Measurements from ENCODE around the gene IRX2.

The IRX2 gene

GRCh38 chr5:2714026-2714425 is 37.5 kb downstream of the IRX2 start:
- H3K9me3 ChIP-seq (ENCODE audit: severe bottlenecking), result no peaks in the 10 kb centered on the region

DNA sequence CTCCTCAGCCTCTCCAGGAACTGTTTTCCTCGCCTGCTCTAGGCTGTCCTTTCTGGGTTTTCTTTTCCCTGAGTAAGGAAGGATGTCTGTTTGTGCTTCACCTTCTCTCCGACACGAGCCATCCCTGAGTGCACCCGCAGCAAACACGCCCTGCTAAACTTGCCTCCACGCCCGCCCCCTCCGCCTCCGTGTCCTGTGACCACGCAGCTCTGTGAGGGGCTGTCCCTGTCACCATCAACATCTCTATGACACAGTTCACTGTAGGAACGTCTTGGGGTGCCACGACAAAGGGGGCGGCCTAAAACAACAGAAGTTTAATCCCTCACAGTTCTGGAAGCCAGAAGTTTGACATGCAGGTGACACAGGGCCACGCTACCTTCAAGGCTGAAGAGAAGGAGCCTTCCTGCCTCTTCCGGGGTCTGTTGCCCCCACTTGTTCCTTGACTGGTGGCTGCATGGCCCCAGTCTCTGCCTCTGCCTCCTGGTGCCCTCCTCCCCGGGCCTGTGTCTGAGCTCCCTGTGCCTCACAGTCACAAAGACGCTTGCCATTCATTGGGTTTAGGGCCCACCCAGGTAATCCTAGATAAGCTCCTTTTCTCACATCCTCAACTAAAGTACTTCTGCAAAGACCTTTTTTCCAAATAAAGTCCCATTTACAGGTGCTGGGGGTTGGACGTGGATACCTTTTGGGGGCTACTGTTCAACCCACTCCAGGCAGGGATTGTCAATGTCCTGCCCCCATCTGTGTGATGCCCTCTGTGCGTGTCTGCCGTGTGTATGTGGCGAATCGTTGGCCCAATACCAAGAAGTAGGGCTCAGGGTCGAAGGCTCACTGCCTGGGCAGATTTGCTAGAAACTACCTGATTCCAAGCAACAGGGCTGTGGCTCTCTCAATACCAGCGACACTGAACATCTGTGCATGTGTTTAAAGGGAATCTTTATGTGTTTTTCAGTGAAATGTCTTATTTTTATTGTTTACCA is 39.7 kb downstream of the IRX2 start:
- ATAC-seq (ENCODE audit: low read depth) (no peak), DNase-seq (ENCODE audit: low spot score) (peak; percentile 58)
- H3K27ac ChIP-seq (ENCODE audit: poor library complexity, severe bottlenecking), result no peak overlapping the region
- TF ChIP-seq, protein P1, sequence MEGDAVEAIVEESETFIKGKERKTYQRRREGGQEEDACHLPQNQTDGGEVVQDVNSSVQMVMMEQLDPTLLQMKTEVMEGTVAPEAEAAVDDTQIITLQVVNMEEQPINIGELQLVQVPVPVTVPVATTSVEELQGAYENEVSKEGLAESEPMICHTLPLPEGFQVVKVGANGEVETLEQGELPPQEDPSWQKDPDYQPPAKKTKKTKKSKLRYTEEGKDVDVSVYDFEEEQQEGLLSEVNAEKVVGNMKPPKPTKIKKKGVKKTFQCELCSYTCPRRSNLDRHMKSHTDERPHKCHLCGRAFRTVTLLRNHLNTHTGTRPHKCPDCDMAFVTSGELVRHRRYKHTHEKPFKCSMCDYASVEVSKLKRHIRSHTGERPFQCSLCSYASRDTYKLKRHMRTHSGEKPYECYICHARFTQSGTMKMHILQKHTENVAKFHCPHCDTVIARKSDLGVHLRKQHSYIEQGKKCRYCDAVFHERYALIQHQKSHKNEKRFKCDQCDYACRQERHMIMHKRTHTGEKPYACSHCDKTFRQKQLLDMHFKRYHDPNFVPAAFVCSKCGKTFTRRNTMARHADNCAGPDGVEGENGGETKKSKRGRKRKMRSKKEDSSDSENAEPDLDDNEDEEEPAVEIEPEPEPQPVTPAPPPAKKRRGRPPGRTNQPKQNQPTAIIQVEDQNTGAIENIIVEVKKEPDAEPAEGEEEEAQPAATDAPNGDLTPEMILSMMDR (IDR thresholded peaks at IDR 0.05; ENCODE audit: poor library complexity, severe bottlenecking), result no peak
- H3K36me3 ChIP-seq (ENCODE audit: low read depth), result no peaks in the 10 kb centered on the region
- no peak overlapping the region for H3K4me3 ChIP-seq (ENCODE audit: severe bottlenecking)
- peaks cover under 1% of the 10 kb centered on the region for H3K27me3 ChIP-seq (ENCODE audit: insufficient read depth, poor library complexity, severe bottlenecking)
- H3K9me3 ChIP-seq (ENCODE audit: severe bottlenecking), result no peaks in the 10 kb centered on the region
- H3K4me1 ChIP-seq (ENCODE audit: insufficient read depth, poor library complexity, severe bottlenecking), result no peaks in the 10 kb centered on the region

More at GRCh38 chr5:2714026-2714425, 37.5 kb downstream of the IRX2 start:
- H3K27me3 ChIP-seq (ENCODE audit: insufficient read depth, poor library complexity, severe bottlenecking), result no peaks in the 10 kb centered on the region
- TF ChIP-seq, protein P1 (IDR thresholded peaks at IDR 0.05; ENCODE audit: poor library complexity, severe bottlenecking), result no peak
- DNase-seq (ENCODE audit: low spot score) (peak; percentile 17), ATAC-seq (ENCODE audit: low read depth) (no peak)
- no peaks in the 10 kb centered on the region for H3K36me3 ChIP-seq (ENCODE audit: low read depth)
- H3K27ac ChIP-seq (ENCODE audit: poor library complexity, severe bottlenecking), result no peak overlapping the region
- H3K4me1 ChIP-seq (ENCODE audit: insufficient read depth, poor library complexity, severe bottlenecking), result no peaks in the 10 kb centered on the region
- H3K4me3 ChIP-seq (ENCODE audit: severe bottlenecking), result no peak overlapping the region

DNA sequence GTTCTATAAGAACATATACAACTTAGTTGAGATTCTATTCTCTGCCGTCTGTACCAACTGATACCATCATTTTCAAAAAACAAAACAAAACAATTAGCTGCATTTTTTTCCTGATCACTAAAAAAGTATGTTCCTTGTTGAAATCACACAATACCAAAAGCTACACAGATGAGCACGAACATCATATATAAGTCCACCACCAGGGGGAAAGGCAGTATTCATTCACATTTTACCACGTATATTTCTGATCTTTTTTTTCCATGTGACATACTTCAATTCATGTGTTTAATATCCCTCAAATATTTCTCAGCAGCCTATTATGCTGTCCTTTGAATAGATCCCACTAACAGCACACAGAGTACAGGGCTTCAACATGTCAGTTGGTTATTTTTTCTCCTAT is 40.6 kb downstream of the IRX2 start:
- ATAC-seq (ENCODE audit: low read depth), result peak; percentile 60; the same call in 1 of the 3 replicates
- no peaks in the 10 kb centered on the region for H3K9me3 ChIP-seq (ENCODE audit: severe bottlenecking)

GRCh38 chr5:2709976-2710689 is 41.3 kb downstream of the IRX2 start:
- Histone ChIP-seq H3K9me3 (ENCODE audit: severe bottlenecking) (no peaks in the 10 kb centered on the region), H3K27ac (ENCODE audit: poor library complexity, severe bottlenecking) (no peak overlapping the region), H3K4me1 (ENCODE audit: insufficient read depth, poor library complexity, severe bottlenecking) (no peaks in the 10 kb centered on the region), H3K27me3 (ENCODE audit: insufficient read depth, poor library complexity, severe bottlenecking) (peaks cover 3% of the 10 kb centered on the region), H3K4me3 (ENCODE audit: severe bottlenecking) (no peak overlapping the region), H3K36me3 (ENCODE audit: low read depth) (no peaks in the 10 kb centered on the region)
- TF ChIP-seq, protein P1 (IDR thresholded peaks at IDR 0.05; ENCODE audit: poor library complexity, severe bottlenecking), result no peak
- DNase-seq (ENCODE audit: low spot score) (peak; percentile 38), ATAC-seq (ENCODE audit: low read depth) (no peak)

More for the DNA sequence above, 40.6 kb downstream of the IRX2 start:
- H3K4me3 ChIP-seq (ENCODE audit: severe bottlenecking), result no peak overlapping the region
- TF ChIP-seq, protein P1 (IDR thresholded peaks at IDR 0.05; ENCODE audit: poor library complexity, severe bottlenecking), result peak; percentile 48
- H3K4me1 ChIP-seq (ENCODE audit: insufficient read depth, poor library complexity, severe bottlenecking), result no peaks in the 10 kb centered on the region
- no peak overlapping the region for H3K27ac ChIP-seq (ENCODE audit: poor library complexity, severe bottlenecking)
- H3K36me3 ChIP-seq (ENCODE audit: low read depth), result no peaks in the 10 kb centered on the region
- peaks cover 3% of the 10 kb centered on the region for H3K27me3 ChIP-seq (ENCODE audit: insufficient read depth, poor library complexity, severe bottlenecking)
- no peak for DNase-seq (ENCODE audit: low spot score)
